GM19239 (cell line): Measurements from ENCODE around the gene MYH8.

ENCODE experiments used
- DNase-seq: peaks from one replicate; pipeline ENCODE4 v3.0.0; 2011; ENCODE audit warnings: low spot score; ENCODE audit not compliant: insufficient read length
- FAIRE-seq: peaks from 2 replicates; lab custom pipeline; 2011; peaks lifted over from hg19 to GRCh38; lab: Jason Lieb, UNC

The MYH8 gene

DNA sequence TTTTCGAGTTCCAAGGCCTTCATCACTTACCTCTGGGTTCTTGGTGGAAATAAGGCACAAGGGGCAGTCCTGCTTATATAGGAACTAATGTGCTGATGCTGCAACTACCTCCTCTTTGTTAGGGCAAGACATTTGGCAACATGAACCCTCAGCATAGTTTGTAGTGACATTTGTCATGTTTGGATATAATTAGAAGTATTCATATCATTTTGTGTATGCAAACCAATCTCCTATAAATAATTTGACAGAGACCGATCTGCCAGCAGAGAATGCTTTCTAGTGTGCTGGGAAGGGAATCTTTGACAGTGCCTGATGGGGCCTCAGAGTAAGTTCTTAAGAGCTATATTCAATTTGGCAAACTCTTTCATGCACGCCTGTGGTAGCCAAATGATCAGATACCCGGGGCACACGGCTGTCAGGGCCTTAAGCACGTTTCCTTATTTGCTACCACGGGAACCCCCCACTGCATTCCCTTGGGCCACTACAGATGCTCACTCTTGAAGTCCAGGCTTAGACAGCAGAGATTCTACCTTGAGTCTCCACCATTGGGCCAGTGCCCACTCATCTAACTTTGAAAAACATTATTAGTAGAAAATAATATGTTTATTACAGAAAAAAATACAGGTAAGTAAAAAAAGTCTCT, at the start of gene MYH8:
TSS of gene MYH8 (minus strand) at position 51 of the 643 bp plus-strand sequence. CDS start 1,723 bp downstream, outside the sequence.
- no peak for FAIRE-seq
- DNase-seq, result no peak

DNA sequence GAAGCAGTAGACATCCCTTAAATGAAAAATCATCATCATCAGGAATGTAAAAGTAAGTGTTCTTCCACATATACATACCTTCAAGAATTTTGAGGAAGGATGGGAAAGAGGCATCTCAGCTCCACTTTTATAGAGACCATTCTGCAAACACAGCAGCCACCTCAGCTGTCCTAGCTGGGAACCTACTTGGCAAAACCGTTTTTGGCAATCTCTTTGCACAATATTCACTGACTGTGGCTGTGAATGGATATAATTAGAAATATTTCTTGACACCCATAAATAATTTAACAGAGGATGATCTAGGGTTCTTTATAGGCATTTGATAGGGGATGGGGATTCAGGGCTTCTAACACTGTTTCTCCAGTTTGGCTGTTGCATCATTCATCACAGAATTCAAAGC, 47.7 kb upstream of the MYH8 start, which contains the start of gene MYH4:
TSS of gene MYH4 (minus strand) at position 101 of the 400 bp plus-strand sequence. CDS start 2,814 bp downstream, outside the sequence.
- DNase-seq (no peak), FAIRE-seq (no peak)

DNA sequence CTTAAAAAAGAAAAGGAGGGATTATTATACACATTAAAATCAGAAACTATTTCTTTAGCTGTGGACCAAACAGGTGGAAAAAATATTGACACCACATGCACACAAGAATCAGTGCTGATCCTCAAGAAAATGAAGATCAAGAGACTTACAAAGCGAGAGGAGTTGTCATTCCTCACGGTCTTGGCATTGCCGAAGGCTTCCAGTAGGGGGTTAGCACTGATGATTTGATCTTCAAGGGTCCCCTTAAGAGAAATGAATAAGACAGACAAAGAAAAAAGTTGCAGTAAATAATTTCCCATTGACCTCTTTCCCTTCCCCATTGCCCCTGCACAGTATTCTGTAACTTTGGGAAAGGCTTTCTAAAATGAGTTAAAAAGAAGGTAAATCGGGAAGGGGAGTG, 41.7 kb upstream of the MYH8 start:
- FAIRE-seq (no peak), DNase-seq (no peak)

DNA sequence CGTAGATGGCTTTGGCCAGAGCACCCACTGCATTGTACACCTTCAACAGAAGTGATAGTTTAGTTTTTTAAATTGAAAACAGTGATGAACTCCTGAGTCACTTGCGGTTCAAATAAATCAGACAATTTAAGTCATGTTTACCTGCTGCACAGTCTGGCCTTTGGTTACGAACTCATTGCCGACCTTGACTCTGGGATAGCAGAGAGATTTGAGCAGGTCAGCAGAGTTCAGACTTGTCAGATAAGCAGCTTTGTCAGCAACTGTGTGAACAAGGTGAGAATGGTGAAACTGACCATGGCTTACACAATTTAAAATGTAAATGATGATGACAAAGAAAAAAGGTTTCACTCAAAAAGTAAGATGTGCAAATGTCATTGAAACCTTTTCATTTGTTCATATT, 38.3 kb upstream of the MYH8 start:
- no peak for DNase-seq
- FAIRE-seq, result no peak

DNA sequence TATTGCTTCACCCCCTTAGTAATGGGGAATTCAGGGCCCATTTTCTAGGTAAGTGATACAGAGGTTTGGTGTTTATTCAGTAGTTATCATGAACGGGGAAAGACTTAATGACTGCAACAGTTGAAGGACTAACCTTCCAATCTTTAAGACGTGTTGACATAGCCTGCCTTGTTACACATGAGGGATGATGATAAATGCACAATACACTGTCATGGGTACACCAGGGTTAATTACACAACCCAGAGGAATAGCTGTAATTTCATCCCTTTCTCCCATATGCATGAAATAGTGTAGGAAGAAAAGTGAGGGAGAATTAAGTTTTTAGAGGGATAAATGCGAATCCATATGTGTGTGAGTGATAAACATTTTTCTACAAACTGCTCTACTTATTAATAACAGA, 37.0 kb upstream of the MYH8 start:
- FAIRE-seq (no peak), DNase-seq (no peak)

DNA sequence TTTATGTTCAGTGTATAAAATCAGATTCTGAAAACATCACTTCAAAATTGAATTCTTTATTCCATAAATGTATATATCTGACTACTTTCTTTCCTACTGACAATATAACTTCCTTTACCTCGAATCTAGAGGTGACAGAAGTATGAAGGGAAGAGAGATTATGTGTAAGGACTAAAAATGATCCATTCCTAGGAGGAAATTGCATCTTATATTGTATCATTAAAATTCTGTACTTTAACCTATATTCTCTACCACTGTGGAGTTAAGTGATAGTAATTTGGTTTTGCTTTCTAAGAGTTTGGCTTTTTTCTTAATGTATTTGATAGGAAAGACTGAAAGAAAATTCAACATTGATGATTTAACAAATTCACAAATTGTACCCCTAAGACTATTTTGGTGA, 36.2 kb upstream of the MYH8 start:
- no peak for DNase-seq
- no peak for FAIRE-seq

DNA sequence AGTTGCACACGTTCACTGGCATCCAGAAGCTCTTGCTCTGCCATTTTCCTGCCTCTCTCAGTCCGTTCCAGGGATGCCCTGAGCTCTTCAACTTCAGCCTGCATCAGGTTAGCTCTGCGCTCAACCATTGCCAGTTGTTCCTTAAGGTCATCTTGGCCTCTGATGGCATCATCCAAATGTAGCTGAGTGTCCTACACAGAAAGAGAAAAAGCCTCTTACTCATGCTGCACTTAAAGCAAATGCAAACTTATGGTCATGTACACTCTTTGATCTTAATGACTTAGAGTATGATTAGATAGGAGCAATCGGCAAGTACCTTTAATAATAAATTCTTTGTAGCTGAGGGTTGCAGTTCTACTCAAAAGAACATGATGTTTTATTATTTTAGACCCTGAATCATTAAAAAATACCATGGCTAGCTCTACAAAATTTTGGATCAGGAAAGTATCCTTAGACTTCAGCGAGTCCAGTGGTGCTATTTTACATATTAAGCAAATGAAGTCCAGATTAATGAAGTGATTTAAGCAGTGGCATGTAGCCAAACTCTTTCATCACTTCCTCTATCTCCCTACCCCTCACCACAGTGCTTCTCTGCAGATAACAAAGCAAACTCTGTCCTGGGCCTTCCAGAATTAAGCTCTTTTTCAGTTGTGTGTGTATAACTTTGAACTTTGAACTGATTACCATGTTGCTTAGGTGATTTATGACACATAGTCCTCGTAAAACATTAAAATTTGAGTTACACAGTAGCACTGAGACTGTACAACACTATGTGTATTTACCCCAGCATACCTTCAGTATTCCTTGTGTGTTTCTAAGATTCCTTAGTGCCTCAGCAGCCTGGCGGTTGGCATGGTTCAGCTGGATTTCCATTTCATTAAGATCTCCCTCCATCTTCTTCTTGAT, 25.5 kb upstream of the MYH8 start:
- no peak for FAIRE-seq
- no peak for DNase-seq

DNA sequence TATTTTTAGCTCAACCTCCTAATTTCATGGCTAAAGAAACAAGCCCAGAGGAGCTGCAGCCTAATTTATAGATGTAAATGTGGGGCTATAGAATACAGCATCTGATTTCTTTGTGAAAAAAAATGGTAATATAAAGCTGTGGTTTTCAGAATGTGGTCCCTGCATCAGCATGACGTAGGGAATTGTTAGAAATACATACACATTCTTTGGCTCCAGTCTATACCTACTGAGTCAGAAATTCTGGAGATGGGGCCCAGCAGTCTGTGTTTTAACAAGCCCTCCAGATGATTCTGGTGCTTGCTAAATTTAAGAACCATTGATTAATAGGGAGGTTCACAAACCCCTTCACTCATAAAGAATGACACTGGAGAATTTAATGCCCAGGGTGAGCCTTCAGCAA, 18.1 kb upstream of the MYH8 start:
- FAIRE-seq (no peak), DNase-seq (no peak)

DNA sequence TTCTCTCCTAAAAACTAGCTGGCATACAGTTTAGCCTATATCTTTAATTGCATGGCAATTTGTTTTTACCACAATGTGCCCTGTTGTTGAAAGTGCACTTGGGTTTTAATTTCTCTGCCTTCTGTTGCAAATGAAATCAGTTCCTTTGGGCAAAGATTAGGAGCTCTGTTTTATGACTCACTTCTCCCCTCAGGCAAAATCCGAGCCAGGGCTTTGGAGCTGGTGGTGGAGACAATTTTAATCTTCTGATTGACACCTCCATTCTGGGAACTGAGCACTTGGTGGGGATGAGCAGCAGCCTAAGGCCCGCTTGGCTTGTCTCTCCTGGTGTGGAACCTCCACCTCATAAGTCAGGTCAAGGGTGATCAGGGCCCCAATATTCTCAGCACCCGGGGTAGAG, 13.3 kb upstream of the MYH8 start:
- no peak for FAIRE-seq
- no peak for DNase-seq

DNA sequence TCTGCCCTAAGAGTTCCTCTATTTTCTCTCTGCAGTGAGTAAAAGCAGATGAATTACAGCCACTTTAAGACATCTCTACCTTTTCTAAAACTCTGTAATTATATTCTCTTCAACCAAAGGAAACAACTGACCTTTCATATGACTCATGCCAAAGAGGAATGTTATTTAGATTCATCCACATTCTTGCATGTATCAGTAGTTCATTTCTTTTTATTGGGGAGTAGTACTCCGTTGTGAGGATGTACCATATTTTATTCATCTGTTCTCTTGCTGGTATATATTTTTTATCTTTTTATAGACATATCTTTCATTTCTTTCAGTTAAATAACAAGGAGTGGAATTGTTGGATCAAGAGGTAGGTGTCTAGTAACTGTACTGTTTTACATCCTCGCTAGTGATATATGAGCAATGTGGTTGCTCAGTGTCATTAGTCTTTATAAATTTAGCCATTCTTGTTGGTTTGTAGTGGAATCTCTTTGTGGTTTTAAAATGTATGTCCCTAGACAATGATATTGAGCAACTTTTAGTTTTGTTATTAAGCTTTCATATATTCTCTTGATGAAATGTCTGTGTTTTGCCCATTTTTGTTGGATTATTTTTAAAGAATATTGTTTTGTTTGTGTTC, 7.8 kb upstream of the MYH8 start:
- DNase-seq (no peak), FAIRE-seq (no peak)

DNA sequence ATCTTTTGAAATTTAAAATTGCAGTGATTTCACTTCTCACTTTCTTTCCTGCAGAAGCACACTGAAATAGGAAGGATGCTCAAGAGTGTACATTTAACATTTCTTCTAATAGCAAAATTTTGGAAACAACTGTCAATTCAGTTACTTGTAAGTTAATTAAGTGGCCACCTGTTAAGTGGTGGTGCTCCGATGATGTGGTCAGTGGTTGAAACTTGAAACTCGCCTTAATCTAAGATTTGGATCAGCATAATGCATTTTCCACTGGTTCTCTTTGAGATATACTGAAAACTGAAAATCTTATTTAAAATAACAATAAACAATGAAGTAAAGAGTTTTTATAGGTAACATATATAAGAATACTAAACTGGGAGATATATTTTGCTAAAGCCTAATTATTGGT, 7.0 kb upstream of the MYH8 start:
- no peak for FAIRE-seq

DNA sequence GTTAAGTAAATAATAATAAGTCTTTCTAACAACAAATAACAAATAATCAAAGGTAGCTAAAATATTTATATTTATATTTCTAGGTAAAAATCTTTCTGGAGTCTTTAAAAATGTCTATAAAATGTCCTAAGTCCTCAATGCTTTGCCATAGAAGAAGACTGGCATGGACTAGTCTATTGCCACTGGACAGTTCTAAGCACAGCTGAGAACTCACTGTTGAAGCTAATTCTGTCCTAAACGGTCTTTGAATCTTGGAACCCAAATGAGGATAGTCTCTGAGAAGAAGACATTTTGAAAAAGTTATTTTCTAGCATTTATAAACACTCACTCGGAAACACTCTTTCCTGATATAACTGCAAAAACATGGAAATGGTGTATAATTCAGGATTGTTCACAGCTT, 539 bp downstream of the MYH8 start:
- no peak for DNase-seq
- no peak for FAIRE-seq

More for the DNA sequence above, 7.0 kb upstream of the MYH8 start:
- DNase-seq, result no peak

DNA sequence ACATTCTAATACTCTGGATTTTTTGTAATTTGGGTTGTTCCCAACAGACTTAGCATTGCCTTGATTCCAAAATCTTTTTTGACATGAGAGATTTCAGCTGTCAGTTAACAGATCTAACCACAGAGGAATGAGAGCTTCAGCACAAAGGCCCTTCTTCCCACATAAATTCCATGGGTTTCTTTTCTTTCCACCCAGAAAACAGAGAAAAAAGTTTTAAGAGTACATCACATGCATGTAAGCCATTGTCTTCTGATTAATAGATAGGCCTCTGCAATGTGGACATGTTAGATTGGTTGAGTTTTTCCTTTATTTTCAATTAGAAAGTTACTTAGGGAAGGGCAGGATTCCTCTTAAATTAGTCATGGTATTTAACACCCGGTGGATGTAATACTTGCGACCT, 939 bp downstream of the MYH8 start:
- no peak for FAIRE-seq

DNA sequence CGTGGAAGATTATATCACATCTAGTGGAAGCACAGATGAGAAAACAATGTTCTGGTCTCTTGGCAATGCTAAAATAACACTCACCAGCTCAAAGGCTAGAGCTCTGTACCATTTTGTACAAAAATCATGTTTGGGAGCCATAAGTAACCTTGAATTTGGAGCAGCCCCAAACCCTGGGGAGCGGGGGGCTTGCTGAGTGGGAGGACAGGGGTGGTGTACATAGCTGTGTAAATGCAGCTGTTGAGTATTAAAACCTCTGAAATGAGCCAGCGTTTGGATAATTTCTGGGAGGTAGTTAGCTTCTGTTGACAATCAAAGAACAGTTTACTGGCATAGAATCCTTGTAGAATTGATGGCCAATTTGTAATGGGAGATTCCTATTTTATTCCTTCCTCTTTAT, 4.3 kb downstream of the MYH8 start:
- DNase-seq (no peak), FAIRE-seq (no peak)

More for the DNA sequence above, 939 bp downstream of the MYH8 start:
- no peak for DNase-seq

DNA sequence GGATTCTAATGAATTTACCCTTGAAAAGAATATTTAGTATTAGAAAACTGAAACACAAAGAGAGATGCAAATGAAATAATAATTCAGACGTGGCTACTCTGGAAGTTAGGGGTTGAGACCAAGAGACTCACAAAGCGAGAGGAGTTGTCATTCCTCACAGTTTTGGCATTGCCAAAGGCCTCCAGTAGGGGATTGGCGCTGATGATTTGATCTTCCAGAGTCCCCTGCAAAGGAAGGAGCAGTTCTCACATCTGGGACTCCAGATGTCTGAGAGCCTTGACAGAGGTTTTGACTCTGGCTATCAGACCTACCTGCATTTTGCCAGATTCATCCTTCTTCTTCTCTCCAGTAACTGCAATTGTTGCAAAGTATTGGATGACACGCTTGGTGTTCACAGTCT, 6.6 kb downstream of the MYH8 start:
- DNase-seq, result no peak
- FAIRE-seq, result no peak

DNA sequence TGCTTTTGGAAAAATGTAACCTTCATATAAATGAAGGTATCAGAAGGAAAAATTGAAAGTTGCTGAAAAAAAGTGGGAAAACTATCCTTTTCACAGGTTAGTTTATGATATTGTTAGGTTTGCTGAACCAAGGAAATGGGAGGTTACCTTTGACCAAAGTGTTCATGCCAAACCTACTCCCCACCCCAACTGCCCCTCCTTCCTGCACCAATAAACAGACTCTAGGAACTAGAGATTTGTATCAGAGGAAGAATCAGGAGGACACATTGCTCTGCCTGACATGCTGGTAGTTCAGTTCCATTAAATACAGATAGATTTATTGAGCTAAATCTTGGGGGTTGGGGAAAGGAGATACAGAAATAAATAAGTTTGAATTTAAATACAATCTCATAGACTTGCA, 18.2 kb downstream of the MYH8 start:
- no peak for FAIRE-seq
- no peak for DNase-seq

DNA sequence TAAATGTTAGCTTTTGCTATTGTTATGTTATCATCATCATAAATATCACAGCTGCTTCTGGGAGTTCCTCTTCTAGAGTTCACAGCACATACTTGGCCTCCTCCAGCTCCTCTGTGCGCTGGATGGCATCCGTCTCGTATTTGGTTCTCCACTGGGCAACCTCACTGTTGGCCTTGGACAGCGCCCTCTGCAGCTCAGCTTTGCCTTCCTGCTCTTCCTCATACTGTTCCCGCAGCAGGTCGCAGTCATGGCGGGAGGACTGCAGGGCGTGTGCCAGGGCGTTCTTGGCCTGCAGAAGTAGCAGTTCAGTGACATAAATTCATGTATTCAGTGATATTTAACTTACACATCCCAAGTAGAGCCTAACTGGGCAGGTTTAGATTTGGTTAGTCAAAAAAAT, 23.4 kb downstream of the MYH8 start:
- DNase-seq (no peak), FAIRE-seq (no peak)

DNA sequence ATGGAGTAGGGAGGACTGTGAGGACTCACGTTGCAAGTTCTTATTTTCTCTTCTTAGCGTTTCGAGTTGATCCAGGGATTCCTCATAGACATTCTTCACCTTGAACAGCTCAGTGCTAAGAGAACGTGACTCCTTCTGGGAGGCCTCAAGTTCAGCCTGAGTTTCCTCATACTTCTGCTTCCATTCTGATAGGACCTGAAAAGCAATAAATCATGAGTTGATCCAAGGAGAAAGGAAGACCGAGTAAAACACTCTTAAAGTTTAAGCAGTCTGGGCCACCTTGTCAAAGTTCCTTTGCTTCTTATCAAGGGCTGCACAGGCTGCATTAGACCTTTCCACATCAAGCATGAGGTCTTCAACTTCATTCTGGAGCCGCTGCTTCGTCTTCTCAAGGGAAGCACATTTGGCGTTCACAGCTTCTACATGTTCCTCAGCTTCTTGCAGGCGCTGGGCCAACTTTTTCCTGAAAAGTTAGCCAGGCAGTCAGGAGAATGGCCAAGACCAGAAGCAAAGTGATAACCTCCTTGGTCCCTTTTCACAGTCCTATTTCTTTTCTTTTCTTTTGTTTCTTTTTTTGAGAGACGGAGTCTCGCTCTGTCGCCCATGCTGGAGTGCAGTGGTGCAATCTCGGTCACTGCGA, 25.1 kb downstream of the MYH8 start:
- no peak for DNase-seq
- FAIRE-seq, result no peak

DNA sequence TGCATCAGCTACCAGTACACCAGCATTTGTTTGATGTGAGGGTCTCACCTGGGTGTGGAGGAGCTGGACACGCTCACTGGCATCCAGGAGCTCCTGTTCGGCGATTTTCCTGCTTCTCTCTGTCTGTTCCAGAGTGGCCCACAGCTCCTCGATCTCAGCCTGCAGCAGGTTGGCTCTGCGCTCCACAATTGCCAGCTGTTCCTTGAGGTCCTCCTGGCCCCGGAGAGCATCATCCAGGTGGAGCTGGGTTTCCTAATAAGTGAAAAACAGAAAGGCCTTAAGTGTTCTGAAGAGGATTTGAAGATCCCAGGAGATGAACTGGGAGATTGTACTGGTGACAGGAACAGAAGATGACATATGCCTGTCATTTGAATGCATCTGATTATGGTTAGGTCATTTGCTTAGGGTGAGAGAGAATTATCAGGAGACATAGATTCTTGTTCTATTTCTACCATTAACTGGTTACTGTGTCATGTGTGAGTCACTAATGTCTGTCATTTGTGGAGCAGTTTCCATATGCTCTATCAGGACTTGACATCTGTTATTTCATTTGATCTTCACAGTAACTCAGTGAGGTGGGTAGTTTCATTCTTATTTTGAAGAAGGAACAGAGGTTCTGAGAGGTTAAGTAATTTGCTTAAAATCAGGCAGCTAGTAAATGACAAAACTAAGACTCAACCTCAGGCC, 27.4 kb downstream of the MYH8 start:
- DNase-seq (no peak), FAIRE-seq (no peak)

DNA sequence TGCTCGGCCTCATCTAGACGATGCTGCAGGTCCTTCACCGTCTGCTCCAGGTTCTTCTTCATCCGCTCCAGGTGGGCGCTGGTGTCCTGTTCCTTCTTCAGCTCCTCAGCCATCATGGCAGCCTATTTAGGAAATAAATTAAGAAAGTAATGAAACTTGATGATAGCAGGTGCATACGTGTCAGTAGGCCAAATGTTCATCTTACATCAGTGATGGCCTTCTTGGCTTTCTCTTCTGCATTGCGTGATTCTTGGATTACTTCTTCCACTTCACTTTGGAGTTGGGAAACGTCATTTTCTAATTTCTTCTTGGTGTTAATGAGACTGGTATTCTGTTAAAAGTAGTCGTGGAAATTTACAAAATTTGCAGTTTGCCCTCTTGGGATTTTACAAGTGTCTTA, 28.9 kb downstream of the MYH8 start:
- FAIRE-seq (no peak), DNase-seq (no peak)
